ENCODE data around the gene XRCC4. TPM values are rescaled to one million over a fixed set of nuclear protein-coding genes. Genes with fewer than 3 reads are reported as not detected.
"Not testable (repeated sequence)": the region's sequence is repeated elsewhere in the genome, so short reads cannot be mapped to it uniquely, and the experiment has no call there.

XRCC4 gene
- total and polyA plus RNA-seq, 9 of the 15 experiments (the other 6 are each of a cell fraction or from before 2014, with no cell fraction given) = 13.6 to 61.6 (median 22.4) TPM

GRCh38 chr5:83149671-83150070, 72.3 kb downstream of the XRCC4 start (continued):
- TF ChIP-seq CHD2 (IDR thresholded peaks at IDR 0.05; ENCODE audit: low read depth, low read length) (no peak), PTBP1 (IDR thresholded peaks at IDR 0.05; ENCODE audit: low read depth, low read length) (no peak), SRF (CRISPR knock-in tag; IDR thresholded peaks at IDR 0.05) (no peak), MXI1 (IDR thresholded peaks at IDR 0.05; ENCODE audit: low read depth, low read length) (no peak), SNAPC5 (CRISPR knock-in tag; IDR thresholded peaks at IDR 0.05) (no peak), ZNF707 (CRISPR knock-in tag; conservative IDR thresholded peaks at IDR 0.05) (no peak)

DNA sequence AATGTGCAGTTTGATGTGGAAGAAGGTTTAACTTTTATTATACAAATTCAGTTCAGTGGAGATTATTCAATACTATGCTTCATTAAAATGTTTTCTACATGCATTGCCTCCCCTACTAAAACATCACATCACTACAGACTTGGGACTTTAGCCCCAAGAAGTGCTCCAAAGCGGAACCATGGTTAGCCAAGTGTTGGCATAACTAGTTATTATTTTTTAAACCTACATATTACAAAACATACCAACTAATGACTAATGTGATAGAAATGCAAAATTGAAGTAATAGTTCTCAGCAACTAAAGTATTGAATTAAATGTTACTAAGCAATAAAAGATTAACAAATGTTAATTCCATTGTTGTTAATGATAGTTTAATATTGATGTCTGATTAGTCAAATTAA, 74.5 kb downstream of the XRCC4 start:
- ATAC-seq (no peak), FAIRE-seq (no peak), DNase-seq (ENCODE audit: extremely low read depth in 1 of 4, low spot score in 3 of 4) (no peak)
- no peak overlapping the region for H3K4me2 ChIP-seq (ENCODE audit: insufficient read depth, low read length)
- TF ChIP-seq CEBPB (tag; IDR thresholded peaks at IDR 0.05) (no peak), ZNF133 (CRISPR knock-in tag; IDR thresholded peaks at IDR 0.05) (no peak), SPI1 (IDR thresholded peaks at IDR 0.05; ENCODE audit: borderline replicate concordance, low read depth, low read length) (no peak)
- no peaks in the 10 kb centered on the region for H3K79me2 ChIP-seq (ENCODE audit: control insufficient read depth, insufficient read depth, low read length)
- POLR2A ChIA-PET = no interaction called here
- no peak overlapping the region for H3K9ac ChIP-seq (ENCODE audit: insufficient read depth in 1 of 2, low read depth in 2 of 2, low read length in 2 of 2)
- BruUV-seq (replicated peaks) = no TSS peak
- no peaks in the 10 kb centered on the region for H3K9me3 ChIP-seq (replicated peaks; ENCODE audit: control insufficient read depth, insufficient read depth, low read depth, low read length)
- no peak overlapping the region for H3K27ac ChIP-seq (ENCODE audit: extremely low read depth, low read depth, low read length)
- H3K4me1 ChIP-seq (replicated peaks in 1 of 2; ENCODE audit: control insufficient read depth in 2 of 2, insufficient read depth in 2 of 2, low read length in 2 of 2) = no peaks in the 10 kb centered on the region
- no peak overlapping the region for H2AFZ ChIP-seq (ENCODE audit: low read depth, low read length)
- no peaks in the 10 kb centered on the region for H3K9me1 ChIP-seq (ENCODE audit: control insufficient read depth, insufficient read depth, low read length)
- H4K20me1 ChIP-seq (replicated peaks; ENCODE audit: control insufficient read depth, insufficient read depth, low read length) = no peaks in the 10 kb centered on the region
- in situ Hi-C loops (cut with MboI) (no loop called here), intact Hi-C loops (cut with micrococcal nuclease) (no loop called here)
- CTCF ChIA-PET (ENCODE audit: low intra/inter-chr PET ratio) = no interaction called here
- WGBS (ENCODE audit: insufficient coverage, low coverage, missing lambda C conversion rate) = 87% methylated on average over 1 of the region's 1 CpG
- no peaks in the 10 kb centered on the region for H3K36me3 ChIP-seq (ENCODE audit: control insufficient read depth, insufficient read depth, low read length)
- H3K27me3 ChIP-seq (ENCODE audit: control insufficient read depth in 2 of 2, insufficient read depth in 2 of 2, low read length in 2 of 2) = no peaks in the 10 kb centered on the region
- no peak overlapping the region for H3K4me3 ChIP-seq

DNA sequence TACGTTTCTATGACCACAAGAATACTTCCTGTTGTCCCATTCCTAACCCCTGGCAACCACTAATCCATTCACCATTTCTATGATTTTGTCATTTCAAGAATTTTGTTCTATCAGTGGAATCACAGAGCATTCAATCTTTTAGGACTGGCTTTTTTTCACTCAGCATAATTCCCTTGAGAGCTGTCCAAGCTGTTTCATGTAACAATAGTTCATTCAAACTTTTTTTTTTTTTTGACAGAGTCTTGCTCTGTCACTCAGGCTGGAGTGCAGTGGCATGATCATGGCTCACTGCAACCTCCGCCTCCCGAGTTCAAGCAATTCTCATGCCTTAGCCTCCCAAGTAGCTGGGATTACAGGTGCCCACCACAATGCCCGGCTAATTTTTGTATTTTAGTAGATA, 75.6 kb downstream of the XRCC4 start:
- H3K27me3 ChIP-seq (ENCODE audit: control insufficient read depth in 2 of 2, insufficient read depth in 2 of 2, low read length in 2 of 2); FAIRE-seq: not testable (repeated sequence)

More for the DNA sequence above, 75.6 kb downstream of the XRCC4 start:
- H3K27ac ChIP-seq (ENCODE audit: extremely low read depth, low read depth, low read length); DNase-seq (ENCODE audit: extremely low read depth in 1 of 4, low spot score in 3 of 4); intact Hi-C loops (cut with micrococcal nuclease); H3K79me2 ChIP-seq (ENCODE audit: control insufficient read depth, insufficient read depth, low read length); CTCF ChIA-PET (ENCODE audit: low intra/inter-chr PET ratio); H3K9me3 ChIP-seq (replicated peaks; ENCODE audit: control insufficient read depth, insufficient read depth, low read depth, low read length); ATAC-seq; H2AFZ ChIP-seq (ENCODE audit: low read depth, low read length); H3K36me3 ChIP-seq (ENCODE audit: control insufficient read depth, insufficient read depth, low read length); H3K9me1 ChIP-seq (ENCODE audit: control insufficient read depth, insufficient read depth, low read length); in situ Hi-C loops (cut with MboI); H3K4me3 ChIP-seq; BruUV-seq (replicated peaks); H4K20me1 ChIP-seq (replicated peaks; ENCODE audit: control insufficient read depth, insufficient read depth, low read length); H3K9ac ChIP-seq (ENCODE audit: insufficient read depth in 1 of 2, low read depth in 2 of 2, low read length in 2 of 2); H3K4me2 ChIP-seq (ENCODE audit: insufficient read depth, low read length); H3K4me1 ChIP-seq (replicated peaks in 1 of 2; ENCODE audit: control insufficient read depth in 2 of 2, insufficient read depth in 2 of 2, low read length in 2 of 2): not testable (repeated sequence)
- 41% methylated on average over 3 of the region's 4 CpGs for WGBS (ENCODE audit: insufficient coverage, low coverage, missing lambda C conversion rate)
- POLR2A ChIA-PET = interaction anchor here (0.6 kb wide), 1 partner anchor 347 kb away, joined by 4 read pairs; no protein-coding TSS in a partner anchor
